HFFc6 (cell line): Measurements from ENCODE around the gene INPP5E. TPM values are rescaled to one million over a fixed set of nuclear protein-coding genes. Genes with fewer than 3 reads are reported as not detected.

Experiments
- DNase-seq: peaks from one replicate; pipeline ENCODE4 v3.0.0-alpha.2; 2018
- H3K27ac Mint-ChIP-seq: 2 replicates; pipeline ENCODE4 v1.8.0; 2020; ENCODE audit warnings: mild to moderate bottlenecking, mixed read lengths
- H3K27me3 Mint-ChIP-seq: 2 replicates; pipeline ENCODE4 v1.8.0; 2021; ENCODE audit warnings: mild to moderate bottlenecking, moderate library complexity, mixed read lengths; ENCODE audit not compliant: insufficient read depth
- H3K36me3 Mint-ChIP-seq: 2 replicates; pipeline ENCODE4 v1.8.0; 2021; ENCODE audit warnings: low read depth, mixed read lengths
- H3K4me1 Mint-ChIP-seq: 2 replicates; pipeline ENCODE4 v1.8.0; 2020; ENCODE audit warnings: low read depth, mixed read lengths
- H3K4me3 Mint-ChIP-seq: 2 replicates; pipeline ENCODE4 v1.8.0; 2020; ENCODE audit warnings: mild to moderate bottlenecking, moderate library complexity, mixed read lengths
- H3K9me3 Mint-ChIP-seq: 2 replicates; pipeline ENCODE4 v1.8.0; 2020; ENCODE audit warnings: mild to moderate bottlenecking, mixed read lengths
- CTCF ChIP-seq: fragments of 200-600 bp; sonication (generic); IDR thresholded peaks from 2 replicates; pipeline ENCODE4 v1.5.0; 2021; ENCODE audit warnings: antibody characterized with exemption, mild to moderate bottlenecking
- total RNA-seq, 6 experiments: library from RNA; stranded (reverse); fragmentation: NEBNext Ultra II Directional; extraction: Animal tissue kit (Norgen Biotek cat#: 25700); gene quantifications; 2 replicates in 1 of 6; 3 replicates in 5 of 6; pipeline ENCODE4 v1.2.3, GENCODE V29; 2021

Gene INPP5E
- total RNA-seq, 6 experiments from 2014 or later, result 11.5 to 14.0 (median 12.3) TPM

- no peak for DNase-seq
- Mint-ChIP-seq H3K36me3 (peaks cover 14% of the 10 kb centered on the region), H3K27ac (no peak overlapping the region), H3K27me3 (peaks cover 8% of the 10 kb centered on the region; the same call in 1 of the 2 replicates), H3K4me3 (no peak overlapping the region), H3K9me3 (no peaks in the 10 kb centered on the region), H3K4me1 (peaks cover 22% of the 10 kb centered on the region)
- TF ChIP-seq CTCF, result no peak
Observed at GRCh38 chr9:136434580-136435169, 5.0 kb downstream of the INPP5E start.

GRCh38 chr9:136433849-136434579 lies 5.6 kb downstream of the INPP5E start:
- H3K27me3 Mint-ChIP-seq, result peaks cover 11% of the 10 kb centered on the region; the same call in 1 of the 2 replicates
- DNase-seq, result no peak
- peaks cover 22% of the 10 kb centered on the region for H3K4me1 Mint-ChIP-seq
- H3K9me3 Mint-ChIP-seq, result no peaks in the 10 kb centered on the region
- TF ChIP-seq CTCF, result no peak
- H3K36me3 Mint-ChIP-seq, result peaks cover 14% of the 10 kb centered on the region
- H3K4me3 Mint-ChIP-seq, result no peak overlapping the region
- no peak overlapping the region for H3K27ac Mint-ChIP-seq

GRCh38 chr9:136433043-136433715 lies 6.5 kb downstream of the INPP5E start:
- Mint-ChIP-seq H3K27ac (no peak overlapping the region), H3K27me3 (peaks cover 11% of the 10 kb centered on the region; the same call in 1 of the 2 replicates), H3K4me1 (peaks cover 20% of the 10 kb centered on the region), H3K36me3 (peaks cover 17% of the 10 kb centered on the region), H3K9me3 (no peaks in the 10 kb centered on the region), H3K4me3 (no peak overlapping the region)
- TF ChIP-seq CTCF, result no peak
- DNase-seq, result no peak

- Mint-ChIP-seq H3K27me3 (peaks cover 11% of the 10 kb centered on the region; the same call in 1 of the 2 replicates), H3K4me3 (no peak overlapping the region), H3K4me1 (peaks cover 14% of the 10 kb centered on the region), H3K9me3 (no peaks in the 10 kb centered on the region), H3K27ac (no peak overlapping the region), H3K36me3 (peaks cover 17% of the 10 kb centered on the region)
- no peak for DNase-seq
- TF ChIP-seq CTCF, result no peak
Observed at GRCh38 chr9:136432591-136432990, 7.1 kb downstream of the INPP5E start.

GRCh38 chr9:136431782-136432350 lies 7.8 kb downstream of the INPP5E start:
- Mint-ChIP-seq H3K27me3 (peaks cover 11% of the 10 kb centered on the region; the same call in 1 of the 2 replicates), H3K4me1 (peaks cover 7% of the 10 kb centered on the region), H3K4me3 (no peak overlapping the region), H3K27ac (no peak overlapping the region), H3K36me3 (peaks cover 15% of the 10 kb centered on the region), H3K9me3 (no peaks in the 10 kb centered on the region)
- DNase-seq, result no peak
- no peak for TF ChIP-seq CTCF
